ENCODE measurements around the gene SDR9C7. TPM values are rescaled to one million over a fixed set of nuclear protein-coding genes. Genes with fewer than 3 reads are reported as not detected.
"Not testable (repeated sequence)": the region's sequence is repeated elsewhere in the genome, so short reads cannot be mapped to it uniquely, and the experiment has no call there.

Gene SDR9C7
- total RNA-seq, 2 experiments from 2014 or later: not detected

DNA sequence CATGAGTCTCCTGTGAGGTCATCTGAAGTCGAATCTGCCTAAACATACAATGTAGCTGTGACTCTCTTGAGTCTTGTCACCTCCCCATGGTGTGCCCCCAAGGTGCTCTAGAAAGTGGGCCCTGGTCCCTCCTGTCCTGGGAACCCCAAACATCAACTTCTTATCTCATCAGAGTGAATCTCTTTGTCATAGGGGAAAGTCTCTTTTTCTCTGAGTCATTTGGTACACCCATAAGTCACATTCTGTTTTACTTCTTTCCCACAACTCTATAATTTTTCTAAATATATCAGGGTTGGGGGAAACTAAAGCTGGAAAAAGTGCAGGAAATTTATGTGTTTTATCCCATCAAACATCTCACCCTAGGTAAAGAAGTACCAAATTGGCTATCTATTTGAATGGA is 12.9 kb downstream of the SDR9C7 start:
- ChIA-PET CTCF (no interaction called here), POLR2A (no interaction called here)

DNA sequence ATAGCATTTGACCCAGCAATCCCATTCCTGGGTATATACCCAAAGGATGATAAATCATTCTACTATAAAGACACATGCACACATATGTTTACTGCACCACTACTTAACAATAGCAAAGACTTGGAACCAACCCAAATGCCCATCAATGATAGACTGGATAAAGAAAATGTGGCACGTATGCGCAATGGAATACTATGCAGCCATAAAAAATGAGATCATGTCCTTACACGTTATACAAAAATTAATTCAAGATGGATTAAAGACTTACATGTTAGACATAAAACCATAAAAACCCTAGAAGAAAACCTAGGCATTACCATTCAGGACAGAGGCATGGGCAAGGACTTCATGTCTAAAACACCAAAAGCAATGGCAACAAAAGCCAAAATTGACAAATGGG is 16.1 kb downstream of the SDR9C7 start:
- POLR2A ChIA-PET: not testable (repeated sequence)
- CTCF ChIA-PET: interaction anchor here (0.7 kb wide), 1 partner anchor 341 kb away, joined by 3 read pairs; no protein-coding TSS in a partner anchor

DNA sequence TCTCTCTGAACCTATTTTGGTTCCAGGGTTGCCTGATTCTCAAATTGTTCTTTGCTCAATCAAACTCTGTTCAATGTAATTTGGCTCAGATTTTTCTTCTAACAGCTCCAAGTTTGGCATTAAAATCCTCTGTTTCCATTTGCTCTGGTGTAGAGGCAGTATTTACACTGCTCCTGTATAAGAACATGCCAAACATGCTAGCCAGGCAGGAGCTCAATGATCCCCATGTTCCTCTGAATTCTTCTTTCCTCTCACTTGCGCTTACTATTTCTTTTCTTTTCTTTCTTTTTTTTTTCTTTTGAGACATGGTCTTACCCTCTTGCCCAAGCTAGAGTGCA is 17.2 kb downstream of the SDR9C7 start:
- CTCF ChIA-PET: no interaction called here
- POLR2A ChIA-PET: no interaction called here

DNA sequence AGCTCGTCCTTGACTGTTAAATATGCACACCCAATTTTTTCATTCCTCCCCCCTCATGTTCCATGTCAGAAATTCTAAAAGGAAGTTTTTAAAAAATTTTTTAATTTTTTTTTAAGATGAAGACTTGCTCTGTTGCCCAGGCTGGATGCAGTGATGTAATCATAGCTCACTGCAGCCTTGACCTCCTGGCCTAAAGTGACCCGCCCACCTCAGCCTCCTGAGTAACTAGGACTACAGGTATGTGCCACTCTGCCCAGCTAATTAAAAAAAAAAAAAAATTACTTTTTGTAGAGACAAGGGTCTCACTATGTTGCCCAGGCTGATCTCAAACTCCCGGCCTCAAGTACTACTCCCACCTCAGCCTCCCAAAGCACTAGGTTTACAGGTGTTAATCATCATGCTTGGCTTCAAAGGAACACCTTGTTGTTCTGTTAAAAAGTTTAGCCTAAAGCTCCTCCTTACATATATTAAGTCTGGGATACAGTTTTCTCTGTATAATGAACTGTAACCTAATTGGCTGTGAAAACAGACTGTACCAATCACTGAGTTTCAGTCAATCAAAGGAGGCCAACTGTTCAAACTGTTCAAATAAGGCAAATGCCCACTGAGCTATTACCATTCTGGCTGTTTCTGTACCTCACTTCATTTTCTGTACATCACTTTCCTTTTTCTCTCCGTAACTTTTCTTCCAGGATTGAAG is 17.8 kb downstream of the SDR9C7 start:
- POLR2A ChIA-PET: no interaction called here
- CTCF ChIA-PET: no interaction called here

DNA sequence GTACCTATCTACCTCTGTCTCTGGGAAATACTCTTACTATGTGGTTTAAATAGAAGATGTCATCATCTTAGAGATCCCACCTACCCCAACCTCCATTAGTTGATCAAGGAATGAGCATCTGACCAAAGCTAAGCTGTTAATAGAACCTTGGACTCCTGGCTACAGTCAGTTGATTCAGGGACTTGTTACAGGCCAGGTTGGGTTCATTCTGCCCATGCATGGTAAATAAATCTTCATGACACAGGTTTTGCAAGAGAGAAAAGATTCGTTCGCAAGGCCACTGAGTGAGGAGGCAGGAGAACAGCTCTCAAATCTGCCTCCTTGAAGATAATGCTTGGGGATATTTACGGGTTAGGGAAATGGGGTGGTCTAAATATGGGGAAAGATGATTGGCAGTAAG is 19.5 kb downstream of the SDR9C7 start:
- CTCF ChIA-PET: no interaction called here
- POLR2A ChIA-PET: no interaction called here

DNA sequence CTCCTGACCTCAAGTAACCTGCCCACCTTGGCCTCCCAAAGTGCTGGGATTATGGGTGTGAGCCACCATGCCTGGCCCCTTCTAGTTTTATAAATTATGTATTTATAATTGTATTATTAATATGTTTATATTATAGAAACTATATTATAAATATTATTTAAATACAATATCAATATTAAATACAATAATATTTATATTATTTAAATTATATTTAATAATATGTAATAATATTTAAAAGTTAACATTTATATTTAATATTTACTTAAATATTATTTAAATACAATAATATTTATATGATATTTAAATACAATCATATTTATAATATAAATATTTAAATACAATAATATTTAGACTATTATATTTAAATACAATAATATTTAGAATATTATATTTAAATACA is 20.0 kb downstream of the SDR9C7 start:
- CTCF ChIA-PET: no interaction called here
- POLR2A ChIA-PET: no interaction called here

DNA sequence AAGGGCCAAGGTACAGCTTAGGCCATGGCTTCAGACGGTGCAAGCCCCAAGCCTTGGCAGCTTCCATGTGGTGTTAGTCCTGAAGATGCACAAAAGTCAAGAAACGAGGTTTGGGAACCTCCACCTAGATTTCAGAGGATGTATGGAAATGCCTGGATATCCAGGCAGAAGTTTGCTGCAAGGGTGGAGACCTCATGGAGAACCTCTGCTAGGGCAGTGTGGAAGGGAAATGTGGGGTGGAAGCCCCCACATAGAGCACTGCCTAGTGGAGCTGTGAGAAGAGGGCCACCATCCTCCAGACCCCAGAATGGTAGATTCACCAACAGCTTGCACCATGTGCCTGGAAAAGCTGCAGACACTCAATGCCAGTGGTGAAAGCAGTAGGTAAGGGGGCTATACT is 24.8 kb downstream of the SDR9C7 start:
- CTCF ChIA-PET, POLR2A ChIA-PET: not testable (repeated sequence)

DNA sequence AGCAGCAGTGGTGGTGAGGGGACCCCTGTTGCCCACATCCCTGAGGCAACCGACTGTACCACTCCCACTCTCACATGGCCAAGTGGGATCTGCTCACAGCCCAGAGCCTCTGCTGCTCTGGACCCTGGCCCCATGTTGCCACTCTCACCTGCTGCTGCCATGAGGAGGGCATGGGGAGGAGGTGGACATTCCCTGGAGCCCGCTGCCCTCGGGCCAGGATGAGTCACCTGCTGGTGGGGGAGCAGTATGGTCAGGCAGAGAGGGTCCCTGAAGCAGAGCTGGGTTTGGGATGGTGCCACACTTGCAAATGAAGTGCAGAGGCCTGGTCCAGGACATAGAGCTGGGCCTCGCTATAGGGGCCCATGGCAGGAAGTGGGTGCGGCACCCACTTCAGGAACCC is 26.1 kb downstream of the SDR9C7 start:
- ChIA-PET POLR2A (no interaction called here), CTCF (no interaction called here)

DNA sequence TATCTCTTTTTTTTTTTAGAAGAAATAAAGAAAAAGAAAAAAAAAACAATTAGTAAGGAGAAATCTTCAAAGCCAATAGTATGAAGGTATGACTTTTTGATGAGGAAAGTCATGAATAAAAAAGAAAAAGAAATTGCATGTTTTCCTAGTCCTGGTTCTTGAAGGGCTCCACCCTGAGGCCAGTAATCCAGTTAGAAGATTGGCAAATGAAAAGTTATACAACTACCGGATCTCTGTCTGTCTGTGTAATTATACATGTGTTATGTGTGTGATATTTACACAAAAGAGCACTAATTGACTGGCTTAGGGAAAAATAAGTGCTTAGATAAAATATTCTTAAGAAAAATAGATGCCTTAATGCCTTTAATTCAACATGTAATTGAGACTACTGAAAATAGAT is 28.4 kb downstream of the SDR9C7 start:
- ChIA-PET POLR2A (no interaction called here), CTCF (no interaction called here)

DNA sequence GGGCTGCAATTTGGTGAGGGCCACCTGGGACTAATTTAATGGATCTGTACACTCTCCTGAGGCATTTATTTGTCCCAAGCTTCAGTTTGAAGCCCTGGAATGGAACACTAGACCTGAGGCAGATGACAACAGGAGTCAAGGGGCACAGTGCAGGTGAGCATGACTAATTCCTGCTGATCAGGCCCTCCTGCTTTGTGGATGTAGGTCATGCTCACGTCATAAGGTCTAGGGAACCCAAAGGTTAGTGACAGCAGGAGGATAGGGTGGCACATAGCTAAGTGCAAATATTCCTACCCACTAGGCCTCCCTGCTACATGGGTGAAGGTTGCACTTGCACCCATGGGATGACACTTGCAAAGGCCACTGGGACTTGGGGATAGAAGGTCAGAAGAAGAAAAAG is 30.8 kb downstream of the SDR9C7 start:
- CTCF ChIA-PET: no interaction called here

DNA sequence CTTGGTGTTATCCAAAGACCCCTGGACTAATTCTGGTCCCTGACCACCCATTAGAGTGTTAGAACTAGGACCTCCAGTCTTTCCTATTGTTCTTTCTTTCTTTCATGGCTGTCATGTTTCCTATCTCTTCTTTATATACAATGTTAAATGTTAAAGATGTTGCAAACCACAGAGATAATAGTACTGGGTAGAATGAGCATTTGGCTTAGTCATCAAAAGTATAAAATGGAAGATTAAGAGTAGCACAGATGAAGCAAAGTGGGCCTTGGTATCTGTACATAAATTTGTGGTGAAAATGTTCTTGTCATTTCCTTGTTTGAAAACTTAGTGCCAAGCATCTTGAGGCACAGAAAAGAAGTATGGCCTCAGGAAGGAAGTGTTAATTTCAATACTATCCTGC is 32.9 kb downstream of the SDR9C7 start:
- CTCF ChIA-PET, POLR2A ChIA-PET: not testable (repeated sequence)

More for the DNA sequence above, 30.8 kb downstream of the SDR9C7 start:
- POLR2A ChIA-PET: no interaction called here

DNA sequence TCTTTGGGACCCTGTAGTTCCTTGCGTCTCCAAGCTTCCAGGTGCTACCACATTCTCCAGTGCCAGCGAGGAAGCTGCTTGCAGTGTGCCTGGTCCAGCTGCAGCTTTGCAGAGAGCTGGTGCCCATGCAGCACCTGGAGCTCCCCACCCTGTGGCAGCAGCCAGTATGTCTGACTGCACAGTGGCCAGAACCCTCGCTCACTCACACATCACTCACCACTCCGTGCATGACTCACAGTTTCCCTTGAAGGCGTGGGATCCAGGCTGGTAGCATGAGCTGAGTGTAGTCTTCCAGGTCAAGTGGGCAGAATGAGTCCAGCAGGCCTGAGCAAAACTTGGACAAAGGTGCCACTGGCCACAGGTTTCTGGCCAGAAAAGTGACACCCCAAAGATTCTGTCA is 33.6 kb downstream of the SDR9C7 start:
- ChIA-PET POLR2A (no interaction called here), CTCF (no interaction called here)

DNA sequence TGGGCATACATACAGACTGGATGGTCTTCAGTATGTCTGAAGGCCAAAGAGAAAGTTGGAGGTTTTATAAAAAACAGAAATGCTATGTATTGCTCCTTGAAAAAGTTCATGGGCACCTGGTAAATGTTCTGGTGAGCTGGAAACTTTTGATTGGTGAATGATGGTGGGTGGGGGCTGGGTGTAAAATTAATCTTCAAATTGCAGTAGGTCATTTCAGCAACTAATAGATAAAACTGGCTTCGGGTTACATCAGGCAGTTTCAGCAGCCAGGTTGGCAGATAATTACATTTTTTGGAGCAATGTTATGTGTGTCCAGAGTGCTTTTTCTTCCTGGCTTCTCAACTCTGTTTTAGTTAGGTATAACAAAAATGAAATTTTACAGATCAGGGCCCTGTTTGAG is 35.3 kb downstream of the SDR9C7 start:
- POLR2A ChIA-PET: no interaction called here
- CTCF ChIA-PET: no interaction called here

DNA sequence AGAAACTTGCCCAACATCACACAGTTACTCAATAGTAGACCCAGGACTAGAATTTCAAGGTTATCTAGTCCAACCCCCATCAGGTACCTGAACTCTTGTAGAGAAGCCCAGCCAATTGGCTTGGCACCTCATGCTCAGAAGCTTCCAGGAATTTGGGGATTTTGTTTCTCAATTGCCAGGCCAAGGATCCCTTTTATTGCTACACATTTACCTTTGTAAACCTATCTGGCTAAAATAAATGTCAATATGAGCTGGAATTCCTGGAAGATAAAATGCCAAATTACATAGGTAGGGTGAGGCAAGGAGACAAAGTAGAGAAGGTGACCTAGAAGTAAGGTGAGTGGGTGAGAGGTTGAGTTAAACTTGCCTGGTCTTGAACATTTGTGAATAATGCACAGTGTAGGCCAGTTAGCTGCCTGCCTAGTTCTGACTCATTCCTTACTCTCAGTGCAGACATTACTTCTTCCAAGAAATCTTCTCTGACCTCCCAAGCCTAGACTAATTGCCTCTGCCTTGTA is 36.3 kb downstream of the SDR9C7 start:
- ChIA-PET POLR2A (no interaction called here), CTCF (no interaction called here)

DNA sequence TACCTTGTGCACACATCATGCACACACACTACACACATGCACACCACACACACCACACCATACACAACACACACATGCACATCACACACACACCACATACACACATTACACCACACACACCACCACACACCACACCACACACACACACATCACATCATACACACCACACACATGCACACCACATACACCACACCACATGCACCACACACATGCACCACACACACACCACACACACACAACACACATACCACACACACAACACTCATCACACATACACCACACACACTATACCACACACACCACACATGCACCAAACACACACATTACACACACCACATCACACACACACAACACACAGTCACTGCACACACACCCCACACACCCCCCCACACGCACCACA is 38.1 kb downstream of the SDR9C7 start:
- ChIA-PET CTCF (no interaction called here), POLR2A (no interaction called here)

DNA sequence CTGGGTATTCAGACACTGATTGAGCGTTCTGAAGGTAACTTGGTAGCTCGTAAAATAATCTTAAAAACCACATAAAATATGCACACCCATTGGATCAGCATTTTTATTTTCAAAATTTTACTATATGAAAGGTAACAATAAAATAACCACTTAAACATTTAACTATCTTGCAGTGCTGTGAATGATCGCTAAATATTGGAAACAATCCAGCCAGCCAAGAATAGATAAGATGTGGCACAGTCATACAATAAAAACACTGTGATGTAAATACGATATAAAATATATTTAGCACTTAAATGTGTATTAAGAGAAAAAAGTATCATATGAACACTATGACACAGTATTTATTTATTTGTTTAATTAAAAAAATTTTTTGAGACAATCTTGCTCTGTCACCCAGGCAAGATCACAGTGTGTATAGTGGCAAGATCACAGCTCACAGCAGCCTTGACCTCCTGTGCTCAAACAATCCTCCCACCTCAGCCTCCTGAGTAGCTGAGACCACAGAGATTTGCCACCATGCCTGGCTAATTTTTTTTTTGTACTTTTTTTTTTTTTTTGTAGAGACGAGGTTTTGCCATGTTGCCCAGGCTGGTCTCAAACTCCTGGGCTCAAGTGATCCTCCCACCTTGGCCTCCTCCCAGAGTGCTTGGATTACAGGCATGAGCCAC is 39.4 kb downstream of the SDR9C7 start:
- ChIA-PET CTCF (no interaction called here), POLR2A (no interaction called here)

DNA sequence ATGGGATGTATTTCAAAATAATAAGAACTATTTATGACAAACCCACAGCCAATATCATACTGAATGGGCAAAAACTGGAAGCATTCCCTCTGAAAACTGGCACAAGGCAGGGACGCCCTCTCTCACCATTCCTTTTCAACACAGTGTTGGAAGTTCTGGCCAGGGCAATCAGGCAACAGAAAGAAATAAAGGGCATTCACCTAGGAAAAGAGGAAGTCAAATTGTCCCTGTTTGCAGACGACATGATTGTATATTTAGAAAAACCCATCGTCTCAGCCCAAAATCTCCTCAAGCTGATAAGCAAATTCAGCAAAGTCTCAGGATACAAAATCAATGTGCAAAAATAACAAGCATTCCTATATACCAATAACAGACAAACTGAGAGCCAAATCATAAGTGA is 42.3 kb downstream of the SDR9C7 start:
- POLR2A ChIA-PET, CTCF ChIA-PET: not testable (repeated sequence)

DNA sequence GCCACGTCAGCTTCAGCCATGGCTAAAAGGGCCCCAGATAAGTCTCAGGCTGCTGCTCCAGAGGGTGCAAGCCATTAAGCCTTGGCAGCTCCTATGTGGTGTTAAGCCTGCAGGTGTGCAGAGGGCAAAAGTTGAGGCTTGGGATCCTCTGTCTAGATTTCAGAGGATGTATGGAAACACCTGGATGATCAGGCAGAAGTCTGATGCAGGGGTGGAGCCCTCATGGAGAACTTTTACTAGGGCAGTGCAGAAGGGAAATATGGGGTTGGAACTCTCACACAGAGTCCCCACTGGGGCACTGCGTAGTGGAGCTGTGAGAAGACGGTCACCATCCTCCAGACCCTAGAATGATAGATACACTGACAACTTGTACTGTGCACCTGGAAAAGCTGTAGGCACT is 47.9 kb downstream of the SDR9C7 start:
- CTCF ChIA-PET: no interaction called here
- POLR2A ChIA-PET: no interaction called here

DNA sequence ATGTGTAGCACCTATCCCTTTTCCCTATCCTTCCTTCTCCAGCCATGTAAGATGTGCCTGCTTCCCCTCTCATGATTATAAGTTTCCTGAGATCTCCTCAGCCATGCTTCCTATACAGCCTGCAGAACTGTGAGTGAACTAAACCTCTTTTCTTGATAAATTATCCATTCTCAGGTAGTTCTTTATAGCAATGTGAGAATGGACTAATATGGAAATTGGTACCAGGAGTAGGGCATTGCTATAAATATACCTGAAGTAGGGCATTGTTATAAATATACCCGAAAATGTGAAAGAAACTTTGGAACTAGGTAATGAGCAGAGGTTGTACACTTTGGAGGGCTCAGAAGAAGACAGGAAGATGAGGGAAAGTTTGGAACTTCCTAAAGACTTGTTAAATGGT is 48.9 kb downstream of the SDR9C7 start:
- ChIA-PET CTCF (no interaction called here), POLR2A (no interaction called here)

DNA sequence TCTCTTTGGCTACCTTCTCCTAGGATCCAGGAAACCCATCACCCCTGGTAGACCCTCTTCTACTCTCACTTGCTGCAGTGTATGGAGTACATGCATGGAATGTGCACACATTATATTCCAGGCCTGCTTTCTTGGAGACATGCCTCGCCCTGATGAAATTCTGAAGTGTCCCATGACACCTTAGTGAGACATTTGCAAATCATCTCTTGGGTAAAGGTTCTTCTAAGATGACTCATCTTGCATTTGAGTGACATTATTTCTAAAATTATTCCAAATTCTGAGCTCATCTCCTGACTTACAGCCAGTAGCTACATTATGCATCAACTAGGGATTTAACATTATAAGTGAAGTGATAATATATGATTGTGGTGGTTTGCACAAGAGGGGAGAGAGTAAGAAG is 49.8 kb downstream of the SDR9C7 start:
- CTCF ChIA-PET: no interaction called here
- POLR2A ChIA-PET: no interaction called here

DNA sequence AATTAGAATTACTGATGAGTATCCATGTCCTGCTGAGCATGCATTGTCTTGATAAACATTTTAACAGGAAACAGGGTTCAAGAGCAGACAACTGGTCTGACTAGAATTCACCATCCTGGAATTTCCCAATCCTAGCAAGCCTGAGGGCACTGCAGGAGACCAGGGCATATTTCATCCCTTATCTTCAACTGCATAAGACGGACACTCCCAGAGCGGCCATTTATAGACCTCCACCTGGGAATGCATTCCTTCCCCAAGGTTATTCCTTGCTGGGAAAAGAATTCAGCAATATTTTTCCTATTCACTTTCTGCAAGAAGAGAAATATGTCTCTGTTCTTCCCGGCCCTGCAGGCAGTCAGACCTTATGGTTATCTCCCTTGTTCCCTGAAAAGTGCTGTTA is 51.8 kb downstream of the SDR9C7 start:
- POLR2A ChIA-PET, CTCF ChIA-PET: not testable (repeated sequence)

All from activated CD8-positive, alpha-beta memory T cell treated with anti-CD3 and anti-CD28 coated beads for 36 hours (primary cell).